ENCODE data around the gene ADAMTSL1. TPM values are rescaled to one million over a fixed set of nuclear protein-coding genes. Genes with fewer than 3 reads are reported as not detected.

The ADAMTSL1 gene
- total and polyA plus RNA-seq, 2 of the 13 experiments (the other 11 are each of a cell fraction or from before 2014, with no cell fraction given): not detected

DNA sequence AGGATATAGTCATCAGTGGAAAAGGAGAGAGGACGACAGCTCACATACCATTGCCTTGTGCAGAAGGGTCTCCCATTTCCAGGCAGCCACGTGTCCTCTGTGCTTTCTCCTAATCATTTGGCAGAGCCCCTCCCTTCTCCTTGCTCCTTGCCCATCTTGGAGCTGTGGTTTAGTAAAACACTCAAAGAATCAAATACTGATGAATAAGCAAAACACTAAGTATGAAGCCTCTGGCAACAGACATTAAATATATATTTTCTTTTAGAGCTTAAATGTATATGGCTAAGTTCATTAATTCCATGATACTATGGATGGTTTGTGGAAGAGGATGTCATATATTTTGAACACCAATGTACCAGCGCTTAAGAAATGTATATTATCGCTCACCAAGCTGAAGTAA, 280.6 kb downstream of the ADAMTSL1 start:
- Histone ChIP-seq H3K27me3 (ENCODE audit: control insufficient read depth in 1 of 2, insufficient read depth in 2 of 2, low read length in 2 of 2) (no peaks in the 10 kb centered on the region), H3K4me2 (ENCODE audit: low read depth, low read length) (no peak overlapping the region), H3K79me2 (ENCODE audit: insufficient read depth, low read length) (no peaks in the 10 kb centered on the region), H3K9ac (ENCODE audit: insufficient read depth, low read depth, low read length) (no peak overlapping the region), H4K20me1 (ENCODE audit: insufficient read depth, low read length) (no peaks in the 10 kb centered on the region), H3K36me3 (replicated peaks in 1 of 2; ENCODE audit: control insufficient read depth in 1 of 2, insufficient read depth in 2 of 2, low read length in 2 of 2) (no peaks in the 10 kb centered on the region), H3K27ac (ENCODE audit: extremely low read length, insufficient read depth, low read length) (no peak overlapping the region), H3K9me3 (ENCODE audit: low read length) (no peaks in the 10 kb centered on the region), H3K4me3 (replicated peaks in 1 of 3; ENCODE audit: insufficient read depth in 1 of 3, low read depth in 2 of 3, low read length in 3 of 3) (no peak overlapping the region), H3K4me1 (ENCODE audit: insufficient read depth, low read length) (0 out of 2 replicates have a peak, but pooled peaks cover 7% of the 10 kb centered on the region), H2AFZ (ENCODE audit: low read length) (no peak overlapping the region)
- FAIRE-seq: no peak
- WGBS (ENCODE audit: low lambda C conversion rate): 12% methylated on average over 4 of the region's 4 CpGs
- BruUV-seq (replicated peaks): no TSS peak
- no peak for ATAC-seq
- intact Hi-C loops (cut with micrococcal nuclease; ENCODE audit: unreplicated experiment) (no loop called here), in situ Hi-C loops (cut with HindIII; ENCODE audit: extremely low pct_ligation_motif_present, low pct_unique_long_range_greater_than_20kb) (no loop called here)
- ChIA-PET CTCF (ENCODE audit: low intra/inter-chr PET ratio, low total read pairs) (no interaction called here), POLR2A (no interaction called here)
- TF ChIP-seq MAFF (IDR thresholded peaks at IDR 0.05; ENCODE audit: low read depth, low read length) (0 out of 2 replicates have a peak, but pooled peaks have one; percentile 39), ZNF251 (CRISPR knock-in tag; IDR thresholded peaks at IDR 0.05) (no peak), ZNF333 (CRISPR knock-in tag; IDR thresholded peaks at IDR 0.05; ENCODE audit: borderline replicate concordance) (no peak), ZNF589 (CRISPR knock-in tag; conservative IDR thresholded peaks at IDR 0.05) (no peak), GTF3A (CRISPR knock-in tag; conservative IDR thresholded peaks at IDR 0.05) (no peak), MAFK (conservative IDR thresholded peaks at IDR 0.05 in 1 of 2, IDR thresholded peaks at IDR 0.05 in 1 of 2; ENCODE audit: low read length in 2 of 2) (peak; percentile 48 to 76)
- TF ChIP-seq, protein P1, sequence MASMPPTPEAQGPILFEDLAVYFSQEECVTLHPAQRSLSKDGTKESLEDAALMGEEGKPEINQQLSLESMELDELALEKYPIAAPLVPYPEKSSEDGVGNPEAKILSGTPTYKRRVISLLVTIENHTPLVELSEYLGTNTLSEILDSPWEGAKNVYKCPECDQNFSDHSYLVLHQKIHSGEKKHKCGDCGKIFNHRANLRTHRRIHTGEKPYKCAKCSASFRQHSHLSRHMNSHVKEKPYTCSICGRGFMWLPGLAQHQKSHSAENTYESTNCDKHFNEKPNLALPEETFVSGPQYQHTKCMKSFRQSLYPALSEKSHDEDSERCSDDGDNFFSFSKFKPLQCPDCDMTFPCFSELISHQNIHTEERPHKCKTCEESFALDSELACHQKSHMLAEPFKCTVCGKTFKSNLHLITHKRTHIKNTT (CRISPR knock-in tag; IDR thresholded peaks at IDR 0.05): no peak
- DNase-seq (ENCODE audit: low spot score): no peak

DNA sequence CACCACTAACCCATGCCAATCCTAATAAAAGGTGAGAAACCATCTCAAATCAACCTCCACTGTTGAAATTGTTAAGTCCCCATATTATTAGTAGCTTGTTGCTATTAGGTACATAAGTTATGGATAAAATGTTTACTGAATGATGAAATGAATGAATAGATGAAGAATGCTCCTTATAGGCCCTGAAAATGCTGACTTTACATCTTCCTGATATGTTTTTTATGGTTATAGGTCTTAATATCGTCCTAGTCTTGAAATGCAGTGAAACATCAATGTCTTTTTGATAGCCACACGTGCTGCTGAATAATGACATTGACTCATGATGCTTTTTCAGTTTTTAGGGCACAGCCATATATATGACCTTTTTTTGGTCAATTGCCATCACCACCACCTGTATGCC, 281.3 kb downstream of the ADAMTSL1 start:
- Histone ChIP-seq H3K4me2 (ENCODE audit: low read depth, low read length) (no peak overlapping the region), H3K4me3 (replicated peaks in 1 of 3; ENCODE audit: insufficient read depth in 1 of 3, low read depth in 2 of 3, low read length in 3 of 3) (no peak overlapping the region), H3K27me3 (ENCODE audit: control insufficient read depth in 1 of 2, insufficient read depth in 2 of 2, low read length in 2 of 2) (no peaks in the 10 kb centered on the region), H3K79me2 (ENCODE audit: insufficient read depth, low read length) (no peaks in the 10 kb centered on the region), H2AFZ (ENCODE audit: low read length) (no peak overlapping the region), H4K20me1 (ENCODE audit: insufficient read depth, low read length) (no peaks in the 10 kb centered on the region), H3K36me3 (replicated peaks in 1 of 2; ENCODE audit: control insufficient read depth in 1 of 2, insufficient read depth in 2 of 2, low read length in 2 of 2) (no peaks in the 10 kb centered on the region), H3K4me1 (ENCODE audit: insufficient read depth, low read length) (0 out of 2 replicates have a peak, but pooled peaks cover 7% of the 10 kb centered on the region), H3K9ac (ENCODE audit: insufficient read depth, low read depth, low read length) (no peak overlapping the region), H3K9me3 (ENCODE audit: low read length) (no peaks in the 10 kb centered on the region), H3K27ac (ENCODE audit: extremely low read length, insufficient read depth, low read length) (no peak overlapping the region)
- ChIA-PET POLR2A (no interaction called here), CTCF (ENCODE audit: low intra/inter-chr PET ratio, low total read pairs) (no interaction called here)
- FAIRE-seq (no peak), ATAC-seq (no peak), DNase-seq (ENCODE audit: low spot score) (no peak)
- 3% methylated on average over 2 of the region's 2 CpGs for WGBS (ENCODE audit: low lambda C conversion rate)
- no TSS peak for BruUV-seq (replicated peaks)
- TF ChIP-seq MAFK (conservative IDR thresholded peaks at IDR 0.05 in 1 of 2, IDR thresholded peaks at IDR 0.05 in 1 of 2; ENCODE audit: low read length in 2 of 2): peak; percentile 93 to 96
- TF ChIP-seq MAFF (IDR thresholded peaks at IDR 0.05; ENCODE audit: low read depth, low read length): peak; percentile 94
- no peak for TF ChIP-seq ZNF446 (CRISPR knock-in tag; IDR thresholded peaks at IDR 0.05)
- intact Hi-C loops (cut with micrococcal nuclease; ENCODE audit: unreplicated experiment): no loop called here
- in situ Hi-C loops (cut with HindIII; ENCODE audit: extremely low pct_ligation_motif_present, low pct_unique_long_range_greater_than_20kb): no loop called here

Measured in HepG2 (cell line).